GM12891 (cell line): ENCODE results near the gene SRRM2.

ENCODE experiments used
- POLR2A ChIP-seq: IDR thresholded peaks from 2 replicates; pipeline ENCODE4 v1.6.1; 2011; ENCODE audit warnings: low read depth, low read length, control low read depth
- POLR2AphosphoS5 ChIP-seq: IDR thresholded peaks from 2 replicates; pipeline ENCODE4 v1.6.1; 2011; ENCODE audit warnings: low read depth, low read length, control low read depth
- POU2F2 ChIP-seq: IDR thresholded peaks from 2 replicates; pipeline ENCODE4 v1.6.1; 2011; ENCODE audit warnings: low read depth, mild to moderate bottlenecking, control low read depth, low read length, moderate library complexity
- SPI1 ChIP-seq: IDR thresholded peaks from 2 replicates; pipeline ENCODE4 v1.6.1; 2011; ENCODE audit warnings: low read depth, low read length, control low read depth

GRCh38 chr16:2811703-2812471 lies 59.4 kb downstream of the SRRM2 start:
- TF ChIP-seq POU2F2 (no peak), POLR2A (no peak), POLR2AphosphoS5 (no peak), SPI1 (no peak)
